HG02610 (cell line): Measurements from ENCODE around the gene CDK11B.
"Not testable (repeated sequence)": the region's sequence is repeated elsewhere in the genome, so short reads cannot be mapped to it uniquely, and the experiment has no call there.

Experiments used
- ATAC-seq: cut with Tn5 transposase; IDR thresholded peaks from one replicate; pipeline ENCODE4 v1.9.1; 2021; ENCODE audit warnings: mild to moderate bottlenecking, moderate library complexity; ENCODE audit not compliant: unreplicated experiment

Gene CDK11B

GRCh38 chr1:1600861-1601563 is 57.8 kb downstream of the CDK11B start:
- no peak for ATAC-seq

GRCh38 chr1:1599935-1600860 is 58.6 kb downstream of the CDK11B start, which contains the start of gene FNDC10:
Gene FNDC10 (minus strand): TSS chr1:1600135. CDS start chr1:1600015, 120 bp downstream.
- no peak for ATAC-seq

- ATAC-seq, result no peak
Observed at GRCh38 chr1:1599030-1599934, 59.5 kb downstream of the CDK11B start.

GRCh38 chr1:1598720-1599029 is 60.1 kb downstream of the CDK11B start:
- no peak for ATAC-seq

GRCh38 chr1:1598051-1598719 is 60.6 kb downstream of the CDK11B start:
- no peak for ATAC-seq

GRCh38 chr1:1597275-1597930 is 61.4 kb downstream of the CDK11B start:
- no peak for ATAC-seq

GRCh38 chr1:1596493-1597274 is 62.1 kb downstream of the CDK11B start:
- ATAC-seq, result no peak

- ATAC-seq, result not testable (repeated sequence)
Observed at GRCh38 chr1:1595341-1595740, 63.5 kb downstream of the CDK11B start.

- ATAC-seq, result no peak
Observed at GRCh38 chr1:1594602-1595260, 64.1 kb downstream of the CDK11B start.

- no peak for ATAC-seq
Observed at GRCh38 chr1:1593834-1594601, 64.8 kb downstream of the CDK11B start.

GRCh38 chr1:1591452-1591851 is 67.4 kb downstream of the CDK11B start:
- ATAC-seq, result no peak
